ENCODE data around the gene PRR3. TPM values are rescaled to one million over a fixed set of nuclear protein-coding genes. Genes with fewer than 3 reads are reported as not detected.
"Not testable (repeated sequence)": the region's sequence is repeated elsewhere in the genome, so short reads cannot be mapped to it uniquely, and the experiment has no call there.

Gene PRR3
- total RNA-seq, 1 experiment from 2014 or later = 6.1 TPM

DNA sequence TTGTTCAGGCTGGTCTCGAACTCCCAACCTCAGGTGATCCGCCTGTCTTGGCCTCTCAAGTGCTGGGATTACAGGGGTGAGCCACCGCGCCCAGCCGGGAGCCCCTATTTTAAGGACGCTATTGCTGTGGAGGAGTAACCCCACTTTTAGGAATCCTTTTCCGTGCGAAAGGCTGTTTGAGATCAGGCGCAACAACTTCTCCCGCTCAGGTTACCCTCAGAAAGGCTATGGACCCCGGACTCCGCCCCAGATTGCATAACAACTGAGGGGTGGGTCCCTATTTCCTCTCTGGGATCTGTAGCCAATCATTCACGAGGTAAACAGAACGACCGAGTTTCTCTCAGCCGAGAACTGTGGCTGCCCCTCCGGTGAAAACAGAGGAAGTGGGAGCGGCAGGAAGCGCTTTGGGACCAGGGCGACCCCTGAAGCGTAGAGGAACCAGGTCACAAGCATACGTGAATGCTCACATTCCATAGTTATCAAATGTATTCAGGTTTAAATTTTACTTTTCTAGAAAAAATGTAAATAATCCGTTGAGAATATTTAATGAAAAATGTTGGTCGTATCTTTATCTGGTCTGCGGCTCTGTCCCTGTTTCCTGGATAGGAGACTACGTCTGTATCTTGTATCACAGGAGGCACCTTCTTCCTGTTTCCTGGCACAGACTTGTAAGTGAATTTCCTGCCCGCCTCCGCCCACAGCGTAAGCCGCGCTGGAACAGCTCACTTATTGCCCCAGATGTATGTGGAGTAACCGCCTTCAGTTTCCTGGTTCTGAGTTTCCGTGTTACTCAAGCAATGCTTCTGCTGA lies 40.9 kb upstream of the PRR3 start:
- no peaks in the 10 kb centered on the region for H3K79me2 ChIP-seq (ENCODE audit: low read length)
- no peaks in the 10 kb centered on the region for H3K36me3 ChIP-seq (ENCODE audit: low read depth, low read length)
- intact Hi-C loops (cut with micrococcal nuclease) = no loop called here
- H3K4me2 ChIP-seq (ENCODE audit: low read length) = peak overlapping the region; percentile 85
- peak overlapping the region; percentile 64 for H3K4me3 ChIP-seq (ENCODE audit: low read length)
- H3F3A ChIP-seq (ENCODE audit: low read length, unreplicated experiment) = no peaks in the 10 kb centered on the region
- peaks cover 17% of the 10 kb centered on the region for H3K4me1 ChIP-seq (ENCODE audit: insufficient read depth, low read length)
- H3K9me3 ChIP-seq (ENCODE audit: low read length) = no peaks in the 10 kb centered on the region
- no peak for TF ChIP-seq CTCF (conservative IDR thresholded peaks at IDR 0.05; ENCODE audit: low read depth, low read length)
- no peak for TF ChIP-seq EZH2 (IDR thresholded peaks at IDR 0.05; ENCODE audit: low read length, unreplicated experiment)
- no peak for TF ChIP-seq EZH2phosphoT487 (IDR thresholded peaks at IDR 0.05; ENCODE audit: borderline replicate concordance, low read length)
- H3K27ac ChIP-seq (ENCODE audit: low read length) = peak overlapping the region; percentile 75
- BruUV-seq (replicated peaks) = TSS peak; percentile 95
- H2AFZ ChIP-seq (ENCODE audit: low read length) = peak overlapping the region; percentile 89
- ChIA-PET CTCF (interaction anchor here (0.6 kb wide), 2 partner anchors 20 to 188 kb away, joined by 3 read pairs; no protein-coding TSS in a partner anchor), POLR2A (ENCODE audit: unreplicated experiment) (interaction anchor here (0.6 to 0.7 kb wide), 2 partner anchors 29 to 99 kb away, joined by 7 to 11 read pairs; no protein-coding TSS in a partner anchor)
- ATAC-seq = peak; percentile 81
- DNase-seq = peak; percentile 87
- no peaks in the 10 kb centered on the region for H3K27me3 ChIP-seq (ENCODE audit: low read length)
- no peaks in the 10 kb centered on the region for H4K20me1 ChIP-seq (ENCODE audit: low read length)
- no peaks in the 10 kb centered on the region for H3K9me2 ChIP-seq (replicated peaks; ENCODE audit: low read length)
- peak overlapping the region; percentile 50 for H3K9ac ChIP-seq (ENCODE audit: low read length)

GRCh38 chr6:30516754-30517076 lies 40.4 kb upstream of the PRR3 start:
- peak overlapping the region; percentile 85 for H3K4me2 ChIP-seq (ENCODE audit: low read length)
- BruUV-seq (replicated peaks); DNase-seq; H3K9me3 ChIP-seq (ENCODE audit: low read length); H3K27me3 ChIP-seq (ENCODE audit: low read length); ATAC-seq; H3K79me2 ChIP-seq (ENCODE audit: low read length); H4K20me1 ChIP-seq (ENCODE audit: low read length); H3K9me2 ChIP-seq (replicated peaks; ENCODE audit: low read length); intact Hi-C loops (cut with micrococcal nuclease); H3F3A ChIP-seq (ENCODE audit: low read length, unreplicated experiment); H3K36me3 ChIP-seq (ENCODE audit: low read depth, low read length): not testable (repeated sequence)
- CTCF ChIA-PET = interaction anchor here (0.6 kb wide), 1 partner anchor 188 kb away, joined by 3 read pairs; no protein-coding TSS in a partner anchor
- POLR2A ChIA-PET (ENCODE audit: unreplicated experiment) = interaction anchor here (0.6 to 0.7 kb wide), 2 partner anchors 29 to 98 kb away, joined by 7 to 11 read pairs; no protein-coding TSS in a partner anchor
- H3K4me3 ChIP-seq (ENCODE audit: low read length) = peak overlapping the region; percentile 64; the same call in 1 of the 2 replicates
- peak overlapping the region; percentile 50 for H3K9ac ChIP-seq (ENCODE audit: low read length)
- H3K4me1 ChIP-seq (ENCODE audit: insufficient read depth, low read length) = peaks cover 22% of the 10 kb centered on the region
- H2AFZ ChIP-seq (ENCODE audit: low read length) = peak overlapping the region; percentile 89; the same call in 1 of the 2 replicates
- H3K27ac ChIP-seq (ENCODE audit: low read length) = peak overlapping the region; percentile 75

- CTCF ChIA-PET; H2AFZ ChIP-seq (ENCODE audit: low read length); H4K20me1 ChIP-seq (ENCODE audit: low read length); H3K9ac ChIP-seq (ENCODE audit: low read length); POLR2A ChIA-PET (ENCODE audit: unreplicated experiment); H3K4me3 ChIP-seq (ENCODE audit: low read length); H3K27ac ChIP-seq (ENCODE audit: low read length); BruUV-seq (replicated peaks); intact Hi-C loops (cut with micrococcal nuclease); H3F3A ChIP-seq (ENCODE audit: low read length, unreplicated experiment); H3K27me3 ChIP-seq (ENCODE audit: low read length); DNase-seq; H3K36me3 ChIP-seq (ENCODE audit: low read depth, low read length); H3K79me2 ChIP-seq (ENCODE audit: low read length); H3K9me3 ChIP-seq (ENCODE audit: low read length); H3K4me2 ChIP-seq (ENCODE audit: low read length); ATAC-seq; H3K9me2 ChIP-seq (replicated peaks; ENCODE audit: low read length): not testable (repeated sequence)
- peaks cover 22% of the 10 kb centered on the region for H3K4me1 ChIP-seq (ENCODE audit: insufficient read depth, low read length)
These were observed 39.2 kb upstream of the PRR3 start for GRCh38 chr6:30517767-30518504.

- H4K20me1 ChIP-seq (ENCODE audit: low read length); H3K4me3 ChIP-seq (ENCODE audit: low read length); H3F3A ChIP-seq (ENCODE audit: low read length, unreplicated experiment); H3K9me3 ChIP-seq (ENCODE audit: low read length); H3K4me2 ChIP-seq (ENCODE audit: low read length); H3K9ac ChIP-seq (ENCODE audit: low read length); H3K27ac ChIP-seq (ENCODE audit: low read length); CTCF ChIA-PET; H2AFZ ChIP-seq (ENCODE audit: low read length); H3K27me3 ChIP-seq (ENCODE audit: low read length); POLR2A ChIA-PET (ENCODE audit: unreplicated experiment); H3K79me2 ChIP-seq (ENCODE audit: low read length); H3K9me2 ChIP-seq (replicated peaks; ENCODE audit: low read length); BruUV-seq (replicated peaks); ATAC-seq; intact Hi-C loops (cut with micrococcal nuclease); H3K36me3 ChIP-seq (ENCODE audit: low read depth, low read length): not testable (repeated sequence)
- peak; percentile 9 for DNase-seq
- H3K4me1 ChIP-seq (ENCODE audit: insufficient read depth, low read length) = peaks cover 22% of the 10 kb centered on the region
These were observed 38.5 kb upstream of the PRR3 start for GRCh38 chr6:30518505-30519145.

All from PC-3 (cell line).